ENCODE data around the gene LOX. TPM values are rescaled to one million over a fixed set of nuclear protein-coding genes. Genes with fewer than 3 reads are reported as not detected.

The LOX gene
- total RNA-seq, 3 donors from 2014 or later (not counting 1 experiment from before 2014, with no cell fraction given): 0.05 to 0.16 TPM; not detected in 1

- no peaks in the 10 kb centered on the region for H3K27me3 ChIP-seq (ENCODE audit: control insufficient read depth, insufficient read depth, low read length)
- no peaks in the 10 kb centered on the region for H3K4me1 ChIP-seq (ENCODE audit: control insufficient read depth, insufficient read depth, low read length)
- H3K27me3 Mint-ChIP-seq (ENCODE audit: low read depth in 2 of 2): no peaks in the 10 kb centered on the region
- no peak for DNase-seq
- H3K4me3 ChIP-seq (ENCODE audit: low read length): no peak overlapping the region
- TF ChIP-seq, protein P1, sequence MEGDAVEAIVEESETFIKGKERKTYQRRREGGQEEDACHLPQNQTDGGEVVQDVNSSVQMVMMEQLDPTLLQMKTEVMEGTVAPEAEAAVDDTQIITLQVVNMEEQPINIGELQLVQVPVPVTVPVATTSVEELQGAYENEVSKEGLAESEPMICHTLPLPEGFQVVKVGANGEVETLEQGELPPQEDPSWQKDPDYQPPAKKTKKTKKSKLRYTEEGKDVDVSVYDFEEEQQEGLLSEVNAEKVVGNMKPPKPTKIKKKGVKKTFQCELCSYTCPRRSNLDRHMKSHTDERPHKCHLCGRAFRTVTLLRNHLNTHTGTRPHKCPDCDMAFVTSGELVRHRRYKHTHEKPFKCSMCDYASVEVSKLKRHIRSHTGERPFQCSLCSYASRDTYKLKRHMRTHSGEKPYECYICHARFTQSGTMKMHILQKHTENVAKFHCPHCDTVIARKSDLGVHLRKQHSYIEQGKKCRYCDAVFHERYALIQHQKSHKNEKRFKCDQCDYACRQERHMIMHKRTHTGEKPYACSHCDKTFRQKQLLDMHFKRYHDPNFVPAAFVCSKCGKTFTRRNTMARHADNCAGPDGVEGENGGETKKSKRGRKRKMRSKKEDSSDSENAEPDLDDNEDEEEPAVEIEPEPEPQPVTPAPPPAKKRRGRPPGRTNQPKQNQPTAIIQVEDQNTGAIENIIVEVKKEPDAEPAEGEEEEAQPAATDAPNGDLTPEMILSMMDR (IDR thresholded peaks at IDR 0.05): no peak
- no peak overlapping the region for H3K27ac Mint-ChIP-seq
- H3K9me3 Mint-ChIP-seq: no peaks in the 10 kb centered on the region
- ATAC-seq: no peak
- WGBS (ENCODE audit: insufficient coverage): 83% methylated on average over 2 of the region's 3 CpGs
- H3K9me3 ChIP-seq (ENCODE audit: control insufficient read depth, insufficient read depth, low read length): no peaks in the 10 kb centered on the region
- H3K4me3 Mint-ChIP-seq: no peak overlapping the region
- H3K36me3 ChIP-seq (ENCODE audit: control insufficient read depth, insufficient read depth, low read length): no peaks in the 10 kb centered on the region
- no peaks in the 10 kb centered on the region for H3K36me3 Mint-ChIP-seq
- intact Hi-C loops (cut with micrococcal nuclease): no loop called here
- H3K27ac ChIP-seq (ENCODE audit: low read length): no peak overlapping the region
- peaks cover 0 to 4% of the 10 kb centered on the region in 2 donors for H3K4me1 Mint-ChIP-seq
Measured at GRCh38 chr5:122110987-122111386, 32.9 kb upstream of the LOX start.

- Histone ChIP-seq H3K4me1 (ENCODE audit: control insufficient read depth, insufficient read depth, low read length) (no peaks in the 10 kb centered on the region), H3K27me3 (ENCODE audit: control insufficient read depth, insufficient read depth, low read length) (no peaks in the 10 kb centered on the region), H3K36me3 (ENCODE audit: control insufficient read depth, insufficient read depth, low read length) (no peaks in the 10 kb centered on the region), H3K27ac (ENCODE audit: low read length) (no peak overlapping the region), H3K9me3 (ENCODE audit: control insufficient read depth, insufficient read depth, low read length) (no peaks in the 10 kb centered on the region), H3K4me3 (ENCODE audit: low read length) (no peak overlapping the region)
- TF ChIP-seq, protein P1 (IDR thresholded peaks at IDR 0.05): no peak
- no peaks in the 10 kb centered on the region for H3K27me3 Mint-ChIP-seq (ENCODE audit: low read depth in 2 of 2)
- ATAC-seq (no peak), DNase-seq (no peak)
- H3K4me1 Mint-ChIP-seq: no peaks in the 10 kb centered on the region
- H3K27ac Mint-ChIP-seq: no peak overlapping the region
- H3K9me3 Mint-ChIP-seq: peaks cover 0 to 2% of the 10 kb centered on the region in 2 donors
- 100% methylated on average over 2 of the region's 4 CpGs for WGBS (ENCODE audit: insufficient coverage)
- no peaks in the 10 kb centered on the region for H3K36me3 Mint-ChIP-seq
- no peak overlapping the region for H3K4me3 Mint-ChIP-seq
- intact Hi-C loops (cut with micrococcal nuclease): no loop called here
Measured at GRCh38 chr5:122107016-122107415, 29.0 kb upstream of the LOX start.

DNA sequence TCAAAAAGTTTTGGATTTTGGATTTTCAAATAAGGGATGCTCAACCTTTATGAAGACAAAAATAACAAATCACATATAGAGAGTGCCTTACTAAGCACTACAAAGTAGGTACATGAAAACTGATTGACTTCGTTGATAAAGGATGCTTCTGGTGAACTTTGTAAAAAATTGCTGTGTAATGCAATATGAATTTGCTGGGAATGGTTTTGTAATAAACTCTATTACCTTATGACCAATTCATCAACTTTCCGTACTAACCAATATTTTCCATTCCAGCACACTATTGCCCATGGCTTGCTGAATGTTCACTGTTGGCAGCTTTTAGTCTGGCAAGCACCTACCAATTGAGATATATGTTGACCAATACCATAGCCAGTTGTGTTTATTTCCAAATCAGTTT lies 27.9 kb upstream of the LOX start:
- no peaks in the 10 kb centered on the region for H3K9me3 ChIP-seq (ENCODE audit: control insufficient read depth, insufficient read depth, low read length)
- Mint-ChIP-seq H3K27ac (no peak overlapping the region), H3K4me1 (no peaks in the 10 kb centered on the region), H3K36me3 (no peaks in the 10 kb centered on the region), H3K27me3 (ENCODE audit: low read depth in 2 of 2) (no peaks in the 10 kb centered on the region), H3K4me3 (no peak overlapping the region), H3K9me3 (peaks cover 0 to 2% of the 10 kb centered on the region in 2 donors)
- DNase-seq: no peak
- H3K4me3 ChIP-seq (ENCODE audit: low read length): no peak overlapping the region
- TF ChIP-seq, protein P1 (IDR thresholded peaks at IDR 0.05): no peak
- no peaks in the 10 kb centered on the region for H3K4me1 ChIP-seq (ENCODE audit: control insufficient read depth, insufficient read depth, low read length)
- H3K27ac ChIP-seq (ENCODE audit: low read length): no peak overlapping the region
- no peaks in the 10 kb centered on the region for H3K27me3 ChIP-seq (ENCODE audit: control insufficient read depth, insufficient read depth, low read length)
- 100% methylated on average over 1 of the region's 2 CpGs for WGBS (ENCODE audit: insufficient coverage)
- H3K36me3 ChIP-seq (ENCODE audit: control insufficient read depth, insufficient read depth, low read length): no peaks in the 10 kb centered on the region
- no peak for ATAC-seq
- intact Hi-C loops (cut with micrococcal nuclease): no loop called here

- Histone ChIP-seq H3K27ac (ENCODE audit: low read length) (no peak overlapping the region), H3K4me3 (ENCODE audit: low read length) (no peak overlapping the region), H3K27me3 (ENCODE audit: control insufficient read depth, insufficient read depth, low read length) (no peaks in the 10 kb centered on the region), H3K36me3 (ENCODE audit: control insufficient read depth, insufficient read depth, low read length) (no peaks in the 10 kb centered on the region), H3K4me1 (ENCODE audit: control insufficient read depth, insufficient read depth, low read length) (no peaks in the 10 kb centered on the region), H3K9me3 (ENCODE audit: control insufficient read depth, insufficient read depth, low read length) (no peaks in the 10 kb centered on the region)
- no peak for DNase-seq
- intact Hi-C loops (cut with micrococcal nuclease): no loop called here
- no peak overlapping the region for H3K27ac Mint-ChIP-seq
- H3K4me3 Mint-ChIP-seq: no peak overlapping the region
- H3K9me3 Mint-ChIP-seq: peaks cover 0 to 2% of the 10 kb centered on the region in 2 donors
- no peak for ATAC-seq
- no CpG with 5 or more reads among the region's 1 CpG for WGBS (ENCODE audit: insufficient coverage)
- TF ChIP-seq, protein P1 (IDR thresholded peaks at IDR 0.05): no peak
- H3K27me3 Mint-ChIP-seq (ENCODE audit: low read depth in 2 of 2): no peaks in the 10 kb centered on the region
- H3K4me1 Mint-ChIP-seq: no peaks in the 10 kb centered on the region
- no peaks in the 10 kb centered on the region for H3K36me3 Mint-ChIP-seq
Measured at GRCh38 chr5:122102825-122103224, 24.8 kb upstream of the LOX start.

Data from natural killer cell (primary cell).